GM18498 (cell line): Measurements from ENCODE around the gene GSTM5.
"Not testable (repeated sequence)": the region's sequence is repeated elsewhere in the genome, so short reads cannot be mapped to it uniquely, and the experiment has no call there.

ENCODE experiments used
- ATAC-seq: cut with Tn5 transposase; IDR thresholded peaks from one replicate; pipeline ENCODE4 v1.9.1; 2021; ENCODE audit warnings: mild to moderate bottlenecking, moderate library complexity; ENCODE audit not compliant: unreplicated experiment

The GSTM5 gene

GRCh38 chr1:109726728-109727373, 14.8 kb downstream of the GSTM5 start:
- no peak for ATAC-seq

- ATAC-seq, result no peak
Observed at GRCh38 chr1:109728870-109729269, 16.8 kb downstream of the GSTM5 start.

DNA sequence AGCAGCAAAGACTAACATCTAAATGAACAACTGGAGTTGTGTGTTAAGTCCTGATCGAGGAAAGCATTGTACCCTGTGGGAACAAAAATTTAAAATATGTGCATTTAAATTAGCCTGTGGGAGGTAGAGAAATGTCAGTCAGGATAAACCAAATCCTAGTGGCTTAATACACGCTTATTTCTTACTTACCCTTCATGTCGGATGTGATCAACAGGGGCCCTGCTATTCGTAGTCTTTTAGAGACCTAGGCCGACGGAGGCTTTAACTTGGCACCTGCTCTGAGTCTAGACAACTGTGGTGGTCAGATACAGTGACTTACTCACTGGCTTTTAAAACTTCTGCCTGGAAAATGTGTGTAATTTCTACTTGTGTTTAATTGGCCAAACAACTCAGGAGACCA, 18.6 kb downstream of the GSTM5 start:
- no peak for ATAC-seq

DNA sequence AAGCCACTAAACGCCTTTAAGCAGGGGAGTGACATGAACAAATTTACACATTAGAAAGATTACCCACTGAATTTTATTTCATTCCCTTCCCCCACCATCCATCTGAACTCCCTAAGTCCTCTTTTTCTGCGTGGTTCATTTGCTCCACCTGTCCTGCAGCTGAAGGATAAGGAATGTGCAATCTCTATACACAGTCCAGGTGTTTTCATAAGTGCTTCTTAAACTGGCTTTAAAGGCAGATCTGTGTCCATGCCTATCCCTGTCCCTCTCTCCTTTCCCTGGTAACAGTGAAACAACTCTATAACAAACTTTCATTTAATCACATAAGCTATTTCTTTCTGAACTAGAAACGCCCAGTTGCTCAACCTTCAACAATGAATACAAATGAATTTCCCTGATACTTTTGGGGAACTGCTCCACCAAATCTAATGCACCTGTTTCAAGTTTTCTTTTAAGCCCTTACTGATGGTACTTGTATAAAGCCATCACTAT, 20.4 kb downstream of the GSTM5 start:
- ATAC-seq, result no peak

GRCh38 chr1:109733236-109733870, 21.3 kb downstream of the GSTM5 start:
- no peak for ATAC-seq

- peak; percentile 96 for ATAC-seq
Observed at GRCh38 chr1:109739738-109740614, 27.9 kb downstream of the GSTM5 start.

- no peak for ATAC-seq
Observed at GRCh38 chr1:109740615-109741373, 28.7 kb downstream of the GSTM5 start, which contains the start of gene GSTM3. GSTM3 (minus strand) TSS chr1:109741038; CDS start chr1:109740287, 751 bp downstream.

DNA sequence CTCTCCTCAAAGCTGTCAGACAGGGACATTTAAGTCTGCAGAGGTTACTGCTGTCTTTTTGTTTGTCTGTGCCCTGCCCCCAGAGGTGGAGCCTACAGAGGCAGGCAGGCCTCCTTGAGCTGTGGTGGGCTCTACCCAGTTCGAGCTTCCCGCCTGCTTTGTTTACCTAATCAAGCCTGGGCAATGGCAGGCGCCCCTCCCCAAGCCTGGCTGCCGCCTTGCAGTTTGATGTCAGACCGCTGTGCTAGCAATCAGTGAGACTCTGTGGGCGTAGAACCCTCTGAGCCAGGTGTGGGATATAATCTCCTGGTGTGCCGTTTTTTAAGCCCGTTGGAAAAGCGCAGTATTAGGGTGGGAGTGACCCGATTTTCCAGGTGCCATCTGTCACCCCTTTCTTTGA, 36.3 kb downstream of the GSTM5 start:
- ATAC-seq, result not testable (repeated sequence)

GRCh38 chr1:109749221-109749620, 37.2 kb downstream of the GSTM5 start:
- no peak for ATAC-seq

GRCh38 chr1:109750241-109750882, 38.3 kb downstream of the GSTM5 start:
- ATAC-seq, result no peak

DNA sequence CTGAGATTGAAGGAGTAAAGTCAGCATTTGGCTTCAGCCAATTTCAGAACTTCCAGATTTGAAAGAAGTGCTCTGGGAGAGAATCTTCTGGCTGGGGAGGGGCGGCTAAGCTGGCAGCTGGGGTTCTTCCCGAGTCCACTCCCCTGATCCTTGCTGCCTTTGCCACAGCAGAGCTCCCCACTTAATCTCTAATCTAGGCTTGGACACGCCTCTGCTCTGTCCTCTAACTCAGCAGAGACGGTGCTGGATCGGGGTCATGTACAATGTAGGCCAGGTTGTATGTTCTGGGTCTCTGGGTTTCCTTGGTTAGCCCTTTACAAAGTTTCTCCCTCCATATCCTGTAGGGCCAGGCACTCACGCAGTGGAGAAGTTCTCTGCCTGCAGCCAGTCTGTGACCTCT, 38.9 kb downstream of the GSTM5 start:
- no peak for ATAC-seq

GRCh38 chr1:109751531-109752260, 39.6 kb downstream of the GSTM5 start:
- no peak for ATAC-seq

GRCh38 chr1:109754738-109755137, 42.7 kb downstream of the GSTM5 start:
- no peak for ATAC-seq

- ATAC-seq, result not testable (repeated sequence)
Observed at GRCh38 chr1:109756325-109756724, 44.3 kb downstream of the GSTM5 start.

GRCh38 chr1:109756848-109757521, 44.9 kb downstream of the GSTM5 start:
- ATAC-seq, result no peak

DNA sequence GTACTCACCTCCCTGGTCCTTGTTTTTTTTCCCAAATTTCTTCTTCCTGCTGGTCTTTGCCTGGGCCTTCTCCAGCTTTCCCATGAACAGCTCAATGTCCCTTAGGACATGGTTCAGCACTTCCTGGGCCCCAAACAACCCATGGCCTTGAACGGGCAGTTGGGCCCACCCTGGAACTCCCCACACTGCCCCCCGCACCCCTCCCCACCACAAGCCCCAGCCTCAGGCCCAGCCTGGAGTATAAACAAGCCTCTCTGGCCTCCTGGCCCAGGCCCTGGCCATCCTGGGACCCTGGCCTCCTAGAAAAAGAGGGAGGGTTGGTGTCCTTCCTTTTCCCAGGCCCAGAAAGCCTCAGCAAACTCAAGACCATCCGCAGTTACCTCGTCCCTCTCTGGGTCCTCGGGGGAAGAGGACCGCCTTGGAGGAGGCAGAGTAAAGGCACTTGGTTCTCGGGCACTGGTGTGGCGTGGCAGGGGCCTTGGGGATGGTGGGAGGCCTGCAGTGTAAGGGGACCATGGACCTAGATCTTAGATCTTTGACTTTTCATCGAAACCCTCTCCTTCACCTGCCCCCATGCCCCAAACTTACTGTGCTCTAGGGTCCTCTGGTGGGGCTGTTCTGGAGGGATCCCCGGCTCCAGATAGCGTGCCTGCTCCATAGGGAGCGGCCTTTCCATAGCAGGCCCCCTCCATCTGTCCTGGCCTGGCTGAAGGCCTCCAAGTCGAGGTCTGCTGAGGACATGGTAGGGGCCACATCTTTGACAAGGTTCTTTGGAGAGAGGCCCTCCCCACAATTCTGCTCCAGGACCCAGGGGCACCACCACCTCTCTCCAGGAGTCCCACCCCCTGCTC, 46.1 kb downstream of the GSTM5 start:
- ATAC-seq, result no peak

GRCh38 chr1:109759513-109760334, 47.7 kb downstream of the GSTM5 start:
- no peak for ATAC-seq
